Forelimb muscle (tissue), 1 donor: ENCODE results near the gene DPP7. TPM values are rescaled to one million over a fixed set of nuclear protein-coding genes. Genes with fewer than 3 reads are reported as not detected.

Source experiments
- DNase-seq: peaks from one replicate; pipeline ENCODE4 v3.0.0-alpha.2; 2013; ENCODE audit warnings: low read depth
- polyA plus RNA-seq: library from polyadenylated mRNA; unstranded; fragments of 120-200 nt; gene quantifications from one replicate; pipeline ENCODE4 v1.2.1, GENCODE V29; 2013; ENCODE audit not compliant: insufficient read length

Gene DPP7
- polyA plus RNA-seq, 1 donor = 21.7 TPM

GRCh38 chr9:137088121-137088520, 26.4 kb downstream of the DPP7 start:
- DNase-seq = no peak

GRCh38 chr9:137087409-137087925, 27.1 kb downstream of the DPP7 start:
- no peak for DNase-seq

GRCh38 chr9:137086531-137087408, 27.8 kb downstream of the DPP7 start, which contains the start of gene MAN1B1:
TSS of gene MAN1B1 (plus strand) at chr9:137086985. CDS start at chr9:137087000, 15 bp downstream.
- peak; percentile 96 for DNase-seq

- DNase-seq = no peak
Observed at GRCh38 chr9:137085920-137086530, 28.5 kb downstream of the DPP7 start.

GRCh38 chr9:137084526-137084925, 30.0 kb downstream of the DPP7 start:
- DNase-seq = no peak

- no peak for DNase-seq
Observed at GRCh38 chr9:137083394-137084004, 31.0 kb downstream of the DPP7 start.

- DNase-seq = no peak
Observed at GRCh38 chr9:137082925-137083290, 31.6 kb downstream of the DPP7 start.

- DNase-seq = no peak
Observed at GRCh38 chr9:137082222-137082924, 32.2 kb downstream of the DPP7 start.

DNA sequence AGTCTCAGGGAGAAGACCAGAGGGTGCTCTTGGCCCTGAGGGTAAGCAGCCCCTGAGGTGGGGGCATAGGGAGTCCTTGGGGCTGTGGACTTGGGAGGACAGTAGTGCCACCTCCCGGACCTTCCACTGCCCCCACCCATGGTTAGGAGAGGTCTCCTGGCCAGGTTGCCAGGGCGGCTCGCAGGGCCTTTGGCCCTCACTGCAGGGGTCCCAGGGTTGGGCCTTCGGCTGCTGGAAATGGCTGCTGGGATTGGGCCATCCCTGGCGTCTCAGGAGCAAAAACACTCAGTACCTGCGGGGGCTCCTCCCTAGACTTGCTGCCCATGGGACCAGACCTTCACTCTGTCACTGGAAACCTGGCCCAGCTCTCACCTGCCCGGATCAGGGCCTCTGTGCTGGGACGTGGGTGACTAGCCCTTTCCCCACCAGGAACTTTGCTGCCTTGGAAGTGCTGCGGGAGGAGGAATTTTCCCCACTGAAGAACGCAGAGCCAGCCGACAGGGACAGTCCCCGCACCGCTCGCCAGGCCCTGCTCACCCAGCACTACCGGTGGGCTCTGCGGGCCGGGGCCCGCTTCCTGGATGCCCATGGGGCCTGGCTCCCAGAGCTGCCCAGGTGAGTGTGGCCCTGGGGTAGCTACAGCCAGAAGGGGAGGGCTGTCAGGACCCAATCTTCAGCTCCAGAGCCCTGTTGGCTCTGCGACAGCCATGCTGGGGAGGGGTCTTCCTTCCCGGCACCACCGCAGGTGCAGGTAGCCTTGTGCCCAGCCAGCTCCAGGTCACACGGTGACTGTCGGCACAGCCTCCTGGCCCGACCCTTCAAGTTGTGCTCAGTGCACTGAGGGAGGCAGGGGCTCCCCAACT, 34.0 kb downstream of the DPP7 start:
- DNase-seq = no peak

- no peak for DNase-seq
Observed at GRCh38 chr9:137079401-137079787, 35.1 kb downstream of the DPP7 start.

GRCh38 chr9:137078701-137079400, 35.7 kb downstream of the DPP7 start:
- no peak for DNase-seq

- no peak for DNase-seq
Observed at GRCh38 chr9:137077758-137078693, 36.5 kb downstream of the DPP7 start.

GRCh38 chr9:137077010-137077747, 37.4 kb downstream of the DPP7 start, which contains the start of gene UAP1L1:
TSS of gene UAP1L1 (plus strand) at chr9:137077517. CDS start at chr9:137077533, 16 bp downstream.
- DNase-seq = no peak

DNA sequence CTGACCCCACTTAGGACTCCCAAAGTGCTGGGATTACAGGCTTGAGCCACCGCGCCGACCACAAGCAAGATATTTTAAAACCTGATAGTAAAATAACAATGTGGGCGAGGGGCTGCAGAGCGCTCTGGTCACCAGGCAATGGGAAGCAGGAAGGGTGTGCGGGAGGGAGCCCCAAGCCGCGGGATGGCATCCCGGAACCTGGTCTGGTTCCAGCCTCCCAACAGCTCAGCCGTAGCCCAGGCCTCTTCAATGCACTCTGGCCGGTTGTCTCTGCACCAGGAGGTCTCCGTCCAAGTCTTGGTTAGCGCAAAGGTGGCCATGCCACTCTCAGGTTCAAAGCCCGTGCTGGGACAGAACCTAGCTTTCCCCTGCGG, 37.9 kb downstream of the DPP7 start:
- DNase-seq = no peak

DNA sequence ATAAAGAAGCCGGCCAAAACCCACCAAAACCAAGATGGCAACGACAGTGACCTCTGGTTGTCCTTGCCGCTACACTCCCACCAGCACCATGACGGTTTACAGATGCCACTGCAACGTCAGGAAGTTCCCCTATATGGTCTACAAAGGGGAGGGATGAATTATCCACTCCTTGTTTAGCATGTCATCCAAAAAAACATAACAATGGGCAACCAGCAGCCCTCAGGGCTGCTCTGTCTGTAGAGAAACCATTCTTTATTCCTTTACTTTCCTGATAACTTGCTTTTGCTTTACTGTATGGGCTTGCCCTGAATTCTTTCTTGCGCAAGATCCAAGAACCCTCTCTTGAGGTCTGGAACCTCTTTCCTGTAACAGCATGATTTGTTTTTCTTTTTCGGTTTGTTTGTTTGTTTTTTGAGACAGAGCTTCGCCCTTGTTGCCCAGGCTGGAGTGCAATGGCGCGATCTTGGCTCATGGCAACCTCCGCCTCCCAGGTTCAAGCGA, 39.2 kb downstream of the DPP7 start:
- no peak for DNase-seq

DNA sequence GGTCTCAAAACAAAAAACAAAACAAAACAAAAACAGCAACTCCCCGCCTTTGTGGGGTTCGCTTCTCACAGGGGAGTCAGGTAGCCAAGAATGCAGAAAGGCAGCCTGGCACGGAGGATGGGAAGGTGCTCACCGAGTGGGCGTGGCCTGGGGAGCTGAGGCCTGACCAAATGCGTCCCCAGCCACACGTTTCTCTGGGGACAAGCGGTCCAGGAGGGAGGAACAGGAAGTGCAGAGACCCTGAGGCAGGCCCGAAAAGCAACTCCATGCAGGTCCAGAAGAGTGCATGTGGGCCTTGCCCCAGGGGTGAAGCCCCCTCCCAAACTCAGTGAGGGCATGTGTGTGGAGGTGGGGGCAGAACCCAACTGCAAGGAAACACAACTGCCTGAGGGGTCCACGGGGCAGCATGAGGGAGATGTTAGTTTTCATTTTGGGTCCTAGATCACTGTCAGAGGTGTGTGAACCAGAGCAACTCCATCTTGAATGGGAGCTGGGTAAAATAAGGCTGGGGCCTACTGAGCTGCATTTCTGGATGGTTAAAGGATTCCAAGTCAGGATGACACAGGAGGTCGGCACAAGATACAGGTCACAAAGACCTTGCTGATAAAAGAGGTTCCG, 39.8 kb downstream of the DPP7 start:
- DNase-seq = no peak

DNA sequence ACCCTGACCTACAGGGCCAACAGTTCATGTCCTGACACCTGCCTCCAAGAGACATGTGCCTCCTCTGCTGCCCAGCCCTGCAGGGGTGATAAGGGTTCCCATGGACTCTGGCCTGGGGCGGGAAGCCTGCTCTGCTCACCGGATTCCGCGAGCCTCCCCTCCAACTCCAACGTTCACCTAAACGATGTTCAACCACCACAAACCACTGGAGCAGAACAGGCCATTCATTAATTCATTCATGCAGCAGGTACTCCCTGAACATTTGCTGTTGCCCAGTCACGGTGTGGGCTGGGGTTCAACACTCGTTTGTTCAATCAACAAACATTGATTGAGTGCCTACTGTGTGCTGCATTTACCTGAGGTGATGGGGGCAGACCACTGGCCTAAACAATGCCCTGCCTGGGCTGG, 40.5 kb downstream of the DPP7 start:
- no peak for DNase-seq

DNA sequence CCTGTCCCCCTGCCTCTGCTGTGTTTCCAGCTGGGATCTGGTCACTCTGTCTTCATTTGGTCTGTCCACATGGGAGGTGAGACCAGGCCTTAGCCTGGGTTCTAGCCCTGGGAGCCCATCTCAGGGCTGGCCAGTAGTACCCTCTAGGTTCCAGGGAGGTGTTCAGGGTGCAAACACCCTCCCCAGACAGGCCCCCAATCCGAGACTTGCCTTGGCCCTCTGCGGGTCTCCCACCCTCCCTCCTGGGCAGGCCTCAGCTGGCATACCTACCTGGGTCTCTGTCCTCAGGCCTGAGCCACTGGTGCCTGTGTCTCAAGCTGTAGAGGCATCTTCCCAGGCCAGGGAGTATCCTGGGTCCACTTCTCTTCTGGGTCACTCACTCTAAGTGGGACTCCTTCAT, 43.3 kb downstream of the DPP7 start:
- no peak for DNase-seq
